GM19328 (cell line): ENCODE data around the gene TNFSF13B.
A peak's percentile ranks its signal among the peaks of the same experiment; 100 is the strongest.
"Not testable (repeated sequence)": the region's sequence is repeated elsewhere in the genome, so short reads cannot be mapped to it uniquely, and the experiment has no call there.

Experiments used
- ATAC-seq: cut with Tn5 transposase; IDR thresholded peaks from one replicate; pipeline ENCODE4 v1.9.1; 2021; ENCODE audit warnings: mild to moderate bottlenecking, moderate library complexity; ENCODE audit not compliant: unreplicated experiment

Gene TNFSF13B, protein sequence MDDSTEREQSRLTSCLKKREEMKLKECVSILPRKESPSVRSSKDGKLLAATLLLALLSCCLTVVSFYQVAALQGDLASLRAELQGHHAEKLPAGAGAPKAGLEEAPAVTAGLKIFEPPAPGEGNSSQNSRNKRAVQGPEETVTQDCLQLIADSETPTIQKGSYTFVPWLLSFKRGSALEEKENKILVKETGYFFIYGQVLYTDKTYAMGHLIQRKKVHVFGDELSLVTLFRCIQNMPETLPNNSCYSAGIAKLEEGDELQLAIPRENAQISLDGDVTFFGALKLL

DNA sequence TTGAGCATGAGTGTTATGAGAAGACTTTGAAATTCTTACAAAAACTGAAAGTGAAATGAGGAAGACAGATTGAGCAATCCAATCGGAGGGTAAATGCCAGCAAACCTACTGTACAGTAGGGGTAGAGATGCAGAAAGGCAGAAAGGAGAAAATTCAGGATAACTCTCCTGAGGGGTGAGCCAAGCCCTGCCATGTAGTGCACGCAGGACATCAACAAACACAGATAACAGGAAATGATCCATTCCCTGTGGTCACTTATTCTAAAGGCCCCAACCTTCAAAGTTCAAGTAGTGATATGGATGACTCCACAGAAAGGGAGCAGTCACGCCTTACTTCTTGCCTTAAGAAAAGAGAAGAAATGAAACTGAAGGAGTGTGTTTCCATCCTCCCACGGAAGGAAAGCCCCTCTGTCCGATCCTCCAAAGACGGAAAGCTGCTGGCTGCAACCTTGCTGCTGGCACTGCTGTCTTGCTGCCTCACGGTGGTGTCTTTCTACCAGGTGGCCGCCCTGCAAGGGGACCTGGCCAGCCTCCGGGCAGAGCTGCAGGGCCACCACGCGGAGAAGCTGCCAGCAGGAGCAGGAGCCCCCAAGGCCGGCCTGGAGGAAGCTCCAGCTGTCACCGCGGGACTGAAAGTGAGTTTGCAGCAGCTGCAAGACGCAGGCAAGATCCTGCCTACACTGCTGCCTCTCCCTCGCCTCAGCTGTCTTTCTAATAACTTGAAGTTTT lies at the start of gene TNFSF13B:
Gene TNFSF13B, plus strand, starts transcription at position 118 of the 728 bp plus-strand sequence. Its CDS starts 178 bp downstream, at position 296.
- ATAC-seq, result peak; percentile 57

DNA sequence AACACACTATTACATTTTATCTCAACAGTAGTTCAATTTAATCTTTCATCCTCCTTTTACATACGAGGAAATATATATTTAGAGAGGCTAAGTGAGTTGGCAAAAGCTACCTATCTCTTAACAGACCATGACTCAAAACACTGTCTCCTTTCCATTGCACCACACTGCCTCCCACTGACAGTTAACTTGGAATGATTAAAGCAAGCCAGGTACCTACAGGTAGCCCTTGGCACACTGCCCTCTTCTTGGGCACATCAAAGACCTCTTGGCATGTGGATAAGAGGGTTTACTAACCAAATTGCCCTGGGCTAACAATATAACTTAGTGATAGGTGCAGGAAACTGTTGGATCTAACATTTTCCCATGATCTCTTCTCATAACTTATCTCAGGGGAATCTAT lies 49.5 kb upstream of the TNFSF13B start:
- no peak for ATAC-seq

DNA sequence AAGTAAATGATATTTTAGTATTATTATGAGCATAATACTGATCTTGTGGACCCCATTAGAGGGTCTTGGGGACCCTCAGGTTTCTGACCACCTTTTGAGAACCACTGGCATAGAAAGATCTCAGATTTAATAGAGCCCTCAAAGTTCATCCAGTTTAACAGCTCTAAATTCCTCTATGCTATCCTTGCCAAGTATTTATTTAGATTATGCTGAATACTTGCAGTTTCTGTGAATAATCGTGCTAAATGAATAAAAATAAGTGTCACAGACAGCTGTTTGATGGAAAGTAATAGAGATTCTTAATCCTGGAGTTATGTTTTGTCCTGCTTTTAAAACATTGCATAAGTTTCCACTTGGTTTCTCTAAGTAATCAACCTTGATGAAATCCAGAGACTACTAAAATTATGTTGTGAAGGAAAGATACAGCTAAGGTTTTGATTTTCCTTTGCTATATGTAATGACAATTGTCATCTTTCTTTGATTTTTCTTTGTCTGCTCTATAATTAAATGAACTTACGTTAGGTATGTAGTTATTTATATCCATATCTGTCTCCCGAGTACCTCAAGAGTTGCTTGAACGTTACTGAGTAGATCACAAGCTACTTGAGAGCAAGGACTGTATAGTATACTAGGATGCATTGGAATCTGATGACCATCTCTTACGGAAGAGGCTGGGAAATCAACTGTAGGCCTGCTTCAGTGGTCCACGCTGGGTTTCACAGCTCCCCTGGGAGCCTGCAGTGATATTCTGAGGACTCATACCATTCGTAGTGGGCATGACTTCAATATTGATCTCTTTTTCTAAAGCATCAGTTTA lies 45.6 kb upstream of the TNFSF13B start:
- ATAC-seq, result no peak

DNA sequence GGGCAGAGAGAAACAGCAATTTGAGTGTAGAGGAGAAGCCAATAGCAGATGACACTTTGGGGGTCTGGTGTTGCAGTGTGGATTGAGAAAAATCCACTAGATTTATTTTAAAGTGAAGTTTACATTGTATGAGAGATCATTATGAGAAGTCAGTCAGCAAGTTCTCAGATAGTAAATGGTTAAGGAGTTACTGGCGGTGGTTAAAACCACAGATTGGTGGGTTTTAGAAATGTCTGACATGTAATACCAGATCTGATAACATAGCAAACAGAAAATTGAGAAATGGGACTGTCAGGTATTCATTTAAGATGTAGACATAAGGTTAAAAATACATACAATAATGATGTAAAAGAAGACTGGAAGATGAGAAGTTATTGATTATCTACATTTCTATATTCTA lies 44.1 kb upstream of the TNFSF13B start:
- ATAC-seq, result no peak

DNA sequence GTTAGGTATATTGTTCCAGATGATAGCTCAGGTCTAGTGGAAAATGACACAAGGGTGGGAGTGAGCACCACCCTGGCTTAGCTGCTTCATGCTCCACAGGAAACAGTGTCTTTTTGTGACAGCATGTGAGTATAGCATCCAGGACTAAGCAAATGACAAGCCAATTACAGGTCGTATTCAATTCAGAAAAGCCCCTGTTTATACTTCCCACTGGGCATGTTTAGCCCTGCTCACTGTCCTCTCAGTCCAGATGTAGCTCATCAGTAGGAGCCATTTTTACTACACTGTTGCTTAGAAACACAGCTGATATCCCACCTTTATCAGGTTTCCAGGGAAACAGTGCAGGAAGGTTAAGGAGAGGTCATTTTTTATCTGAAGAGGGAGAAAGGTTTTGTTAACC lies 43.3 kb upstream of the TNFSF13B start:
- no peak for ATAC-seq

- ATAC-seq, result no peak
Measured at GRCh38 chr13:108227651-108228272, 41.8 kb upstream of the TNFSF13B start.

GRCh38 chr13:108230377-108230776 lies 39.1 kb upstream of the TNFSF13B start:
- ATAC-seq, result no peak

GRCh38 chr13:108249150-108249549 lies 20.4 kb upstream of the TNFSF13B start:
- ATAC-seq, result no peak

DNA sequence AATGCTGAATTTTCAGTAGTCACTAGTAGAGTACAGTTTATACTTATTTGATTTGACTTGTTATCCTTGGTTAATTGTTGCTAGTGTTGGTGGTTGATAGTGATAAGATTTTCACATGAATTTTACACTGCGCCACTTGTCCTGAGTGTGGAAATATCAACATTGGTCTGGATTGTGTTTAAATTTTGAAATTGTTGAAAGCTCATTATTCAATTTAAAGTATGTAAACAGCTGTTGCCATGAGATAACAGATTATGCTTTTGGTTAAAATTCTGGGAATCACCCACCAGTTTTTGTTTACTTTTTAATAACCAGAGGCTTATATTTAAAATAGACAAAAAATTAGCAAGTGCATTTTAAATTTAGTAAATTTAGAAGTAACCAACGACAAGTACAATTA lies 12.3 kb upstream of the TNFSF13B start:
- ATAC-seq, result no peak

DNA sequence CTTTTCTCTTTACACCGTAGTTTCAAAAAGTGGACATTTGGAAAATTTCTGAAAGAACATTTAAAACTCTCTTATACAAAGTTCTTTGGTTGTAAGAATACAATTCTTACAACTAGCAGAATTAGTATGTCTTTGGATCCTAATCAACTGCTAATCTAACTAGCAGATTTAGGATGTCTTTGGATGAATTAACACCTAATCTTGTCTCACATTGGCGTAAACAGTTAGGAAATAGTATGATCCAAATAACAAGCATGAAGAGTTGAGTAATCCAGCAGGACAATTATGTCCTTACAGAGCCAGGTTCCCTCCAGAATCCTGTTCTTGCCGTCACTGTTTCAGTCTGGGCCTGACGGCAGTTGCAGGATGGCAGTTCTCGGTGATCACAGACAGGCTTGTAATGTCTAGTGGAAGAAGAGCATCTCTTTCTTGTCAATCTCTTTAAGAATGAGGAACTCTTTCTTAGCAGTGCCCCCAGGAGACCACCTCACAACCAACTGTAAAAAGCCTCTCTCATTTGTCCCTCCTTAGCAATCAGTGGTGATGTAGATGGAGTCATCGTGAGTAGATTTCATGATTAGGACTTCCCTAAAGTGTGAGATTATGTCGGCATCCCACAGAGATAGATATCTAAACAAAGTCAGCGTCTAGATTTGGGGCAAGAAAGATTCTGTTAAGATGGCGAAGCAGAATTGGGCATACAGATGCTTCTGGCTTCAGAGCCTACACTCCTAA lies 5.7 kb upstream of the TNFSF13B start:
- ATAC-seq, result no peak

- no peak for ATAC-seq
Measured at GRCh38 chr13:108266321-108266990, 3.1 kb upstream of the TNFSF13B start.

DNA sequence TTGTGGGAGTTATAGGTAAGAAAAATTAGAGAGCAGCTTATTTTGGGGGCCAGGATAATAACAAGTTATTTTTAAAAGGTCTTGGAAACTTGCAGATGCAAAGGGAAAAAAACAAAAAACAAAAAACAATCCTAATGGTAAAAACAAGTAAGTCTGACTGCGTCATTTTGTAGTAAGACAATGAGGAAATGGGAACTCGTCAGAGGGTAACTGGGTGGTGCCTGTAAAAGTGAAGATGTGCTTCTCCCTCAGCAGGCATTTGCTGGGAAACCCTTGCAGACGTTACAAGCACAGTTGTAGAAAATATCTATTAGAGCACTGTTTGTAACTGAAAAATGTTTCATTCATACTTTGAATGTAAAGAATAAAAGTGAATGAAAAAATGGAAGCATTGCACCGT lies 2.2 kb upstream of the TNFSF13B start:
- ATAC-seq, result no peak

GRCh38 chr13:108267855-108268254 lies 1.7 kb upstream of the TNFSF13B start:
- ATAC-seq, result not testable (repeated sequence)

DNA sequence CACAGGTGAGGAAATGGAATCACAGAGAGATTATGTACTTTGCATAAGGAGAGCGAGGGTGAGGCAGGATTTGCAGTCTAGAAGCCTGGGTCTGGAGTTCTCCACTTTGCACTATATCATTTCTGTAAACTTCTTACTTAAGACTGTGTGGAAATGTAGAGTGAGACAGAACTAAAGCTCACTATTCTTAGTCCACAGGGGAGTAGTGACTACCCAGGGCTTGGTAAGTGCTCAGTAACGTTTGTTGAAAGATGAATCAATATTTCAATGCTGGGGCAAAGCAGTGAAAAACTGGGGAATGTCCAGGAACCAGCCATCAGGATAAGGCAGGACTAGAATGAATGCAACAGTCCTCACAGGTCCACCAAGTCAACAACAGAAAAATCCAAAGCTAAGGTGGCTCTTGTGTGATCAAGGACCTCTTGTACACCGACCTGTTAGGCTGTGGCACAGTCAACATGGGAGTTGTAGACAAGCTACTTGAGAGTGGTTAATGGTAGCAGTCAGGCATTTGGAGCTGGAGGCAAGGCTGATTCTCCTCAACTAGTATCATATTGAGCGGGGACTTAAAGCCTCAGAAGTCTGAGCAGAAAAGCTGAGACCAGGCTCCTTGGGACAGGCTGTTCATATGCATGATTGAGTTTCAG lies 929 bp upstream of the TNFSF13B start:
- no peak for ATAC-seq

DNA sequence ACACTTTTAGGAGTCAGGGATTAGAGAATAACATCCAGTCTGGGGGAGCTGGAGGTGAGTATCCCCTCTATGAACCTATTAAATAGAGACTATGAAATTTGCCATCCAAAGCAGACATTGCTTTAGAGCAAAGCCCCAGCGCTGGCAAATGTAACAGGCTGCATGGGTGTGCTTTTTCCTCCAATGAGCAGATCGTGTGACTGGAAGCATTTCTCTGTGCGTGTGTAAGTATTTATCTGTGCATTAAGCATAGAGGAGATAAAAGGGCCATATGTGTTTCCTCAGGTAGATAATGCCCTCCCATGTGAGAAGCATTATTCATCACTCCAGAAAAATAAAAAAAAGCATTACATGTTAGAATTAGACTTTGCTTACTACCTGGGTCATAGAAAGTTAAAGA lies 924 bp downstream of the TNFSF13B start:
- ATAC-seq, result peak; percentile 3

- no peak for ATAC-seq
Measured at GRCh38 chr13:108272333-108272732, 2.8 kb downstream of the TNFSF13B start.

DNA sequence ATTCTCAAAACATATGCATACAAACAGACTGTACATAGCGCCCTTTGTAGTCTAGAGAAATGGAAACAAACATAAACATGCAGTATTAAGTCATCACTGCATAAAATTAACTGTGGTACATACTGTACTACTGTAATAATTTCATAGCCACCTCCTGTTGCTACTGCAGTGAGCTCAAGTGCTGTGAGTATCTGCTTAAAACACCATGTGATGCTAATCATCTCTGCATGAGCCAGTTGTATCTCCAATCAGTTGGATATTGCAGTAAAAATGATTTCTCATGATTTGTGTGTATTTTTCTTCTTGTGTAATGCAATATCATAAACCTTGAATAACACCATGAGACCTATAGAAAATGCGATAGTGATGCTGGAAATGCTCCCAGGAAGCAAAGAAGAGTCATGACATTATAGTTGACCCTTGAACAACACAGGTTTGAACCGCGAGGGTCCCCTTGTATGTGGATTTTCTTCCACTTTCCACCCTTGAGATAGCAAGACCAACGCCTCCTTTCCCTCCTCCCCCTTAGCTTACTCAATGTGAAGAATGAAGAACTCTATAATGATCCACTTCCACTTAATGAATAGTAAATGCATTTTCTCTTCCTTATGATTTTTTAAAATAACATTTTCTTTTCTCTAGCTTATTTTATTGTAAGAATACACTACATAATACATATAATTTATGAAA lies 4.1 kb downstream of the TNFSF13B start:
- no peak for ATAC-seq

DNA sequence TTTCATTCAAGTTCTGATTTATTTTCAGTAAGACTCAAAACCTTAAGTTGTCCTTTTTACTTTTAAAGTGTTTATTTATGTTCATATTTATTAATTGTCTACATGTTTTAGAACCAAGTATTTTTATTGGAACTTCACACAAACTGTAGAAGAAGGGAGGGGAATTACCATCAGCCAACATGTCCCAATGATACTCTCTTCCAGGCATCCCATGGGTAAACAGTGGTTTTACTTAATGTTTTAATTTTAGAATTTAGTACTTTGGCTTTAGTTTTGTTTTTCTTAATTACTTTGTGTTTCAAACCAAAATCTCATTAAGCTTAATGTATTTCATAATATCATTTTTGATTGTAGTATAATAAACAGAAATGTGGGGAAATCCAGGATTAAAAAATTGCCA lies 5.2 kb downstream of the TNFSF13B start:
- no peak for ATAC-seq

- ATAC-seq, result no peak
Measured at GRCh38 chr13:108276060-108276459, 6.5 kb downstream of the TNFSF13B start.
